Measurements from ENCODE around the gene CAPZB. TPM values are rescaled to one million over a fixed set of nuclear protein-coding genes. Genes with fewer than 3 reads are reported as not detected.
A peak's percentile ranks its signal among the peaks of the same experiment; 100 is the strongest.

Gene CAPZB
- total RNA-seq, 6 experiments from 2014 or later: 565 to 646 (median 603) TPM

GRCh38 chr1:19360843-19361610 is 124.3 kb downstream of the CAPZB start:
- no peak for TF ChIP-seq CTCF (IDR thresholded peaks at IDR 0.05)
- Mint-ChIP-seq H3K4me3 (no peak overlapping the region), H3K4me1 (ENCODE audit: low read depth) (peaks cover 29% of the 10 kb centered on the region), H3K27ac (peak overlapping the region; percentile 13; the same call in 1 of the 2 replicates), H3K9me3 (no peaks in the 10 kb centered on the region), H3K27me3 (ENCODE audit: insufficient read depth) (no peaks in the 10 kb centered on the region; the same call in none of the 2 replicates), H3K36me3 (ENCODE audit: low read depth) (peaks cover 8% of the 10 kb centered on the region; the same call in 1 of the 2 replicates)
- no peak for DNase-seq

GRCh38 chr1:19360432-19360831 is 124.9 kb downstream of the CAPZB start:
- no peak overlapping the region for H3K27ac Mint-ChIP-seq
- H3K4me3 Mint-ChIP-seq: no peak overlapping the region
- peaks cover 14% of the 10 kb centered on the region; the same call in 1 of the 2 replicates for H3K36me3 Mint-ChIP-seq (ENCODE audit: low read depth)
- TF ChIP-seq CTCF (IDR thresholded peaks at IDR 0.05): no peak
- peaks cover 29% of the 10 kb centered on the region for H3K4me1 Mint-ChIP-seq (ENCODE audit: low read depth)
- H3K27me3 Mint-ChIP-seq (ENCODE audit: insufficient read depth): no peaks in the 10 kb centered on the region; the same call in 1 of the 2 replicates
- H3K9me3 Mint-ChIP-seq: no peaks in the 10 kb centered on the region
- DNase-seq: no peak

GRCh38 chr1:19360016-19360415 is 125.3 kb downstream of the CAPZB start:
- Mint-ChIP-seq H3K27ac (peak overlapping the region; percentile 24; the same call in 1 of the 2 replicates), H3K36me3 (ENCODE audit: low read depth) (peaks cover 15% of the 10 kb centered on the region; the same call in 1 of the 2 replicates), H3K4me1 (ENCODE audit: low read depth) (peaks cover 29% of the 10 kb centered on the region), H3K9me3 (no peaks in the 10 kb centered on the region), H3K27me3 (ENCODE audit: insufficient read depth) (no peaks in the 10 kb centered on the region; the same call in 1 of the 2 replicates), H3K4me3 (no peak overlapping the region)
- no peak for DNase-seq
- no peak for TF ChIP-seq CTCF (IDR thresholded peaks at IDR 0.05)

- peaks cover 13% of the 10 kb centered on the region; the same call in 1 of the 2 replicates for H3K36me3 Mint-ChIP-seq (ENCODE audit: low read depth)
- peaks cover 25% of the 10 kb centered on the region for H3K4me1 Mint-ChIP-seq (ENCODE audit: low read depth)
- H3K9me3 Mint-ChIP-seq: no peaks in the 10 kb centered on the region
- H3K27ac Mint-ChIP-seq: no peak overlapping the region
- DNase-seq: no peak
- TF ChIP-seq CTCF (IDR thresholded peaks at IDR 0.05): no peak
- H3K4me3 Mint-ChIP-seq: no peak overlapping the region
- H3K27me3 Mint-ChIP-seq (ENCODE audit: insufficient read depth): no peaks in the 10 kb centered on the region; the same call in 1 of the 2 replicates
These were observed 126.0 kb downstream of the CAPZB start for GRCh38 chr1:19359357-19359756.

GRCh38 chr1:19358710-19359109 is 126.6 kb downstream of the CAPZB start:
- Mint-ChIP-seq H3K27me3 (ENCODE audit: insufficient read depth) (no peaks in the 10 kb centered on the region; the same call in 1 of the 2 replicates), H3K4me3 (no peak overlapping the region), H3K27ac (no peak overlapping the region), H3K36me3 (ENCODE audit: low read depth) (peaks cover 16% of the 10 kb centered on the region; the same call in 1 of the 2 replicates), H3K4me1 (ENCODE audit: low read depth) (peaks cover 21% of the 10 kb centered on the region), H3K9me3 (no peaks in the 10 kb centered on the region)
- TF ChIP-seq CTCF (IDR thresholded peaks at IDR 0.05): no peak
- DNase-seq: no peak

Measured in HFFc6 (cell line).